Right lobe of liver (tissue), 6 donors: ENCODE measurements around the gene DLG1. TPM values are rescaled to one million over a fixed set of nuclear protein-coding genes. Genes with fewer than 3 reads are reported as not detected.

Experiments used
- ATAC-seq, 4 donors: fragments of 200-7000 bp; cut with Tn5 transposase; one replicate each; pipeline ENCODE4 v1.9.1; 2020; ENCODE audit warnings: mild to moderate bottlenecking in 4 of 4, moderate library complexity in 4 of 4
- DNase-seq, 3 donors: peaks; one replicate each; pipeline ENCODE4 v3.0.0-alpha.2; 2020
- H3K27ac ChIP-seq, 3 donors: fragments of 200-600 bp; one replicate each; pipeline ENCODE4 v1.8.0; 2022
- H3K27me3 ChIP-seq, 2 donors: fragments of 200-600 bp; one replicate each; pipeline ENCODE4 v1.8.0; 2022
- H3K36me3 ChIP-seq, 4 donors: fragments of 200-600 bp; sonication (generic) in 1 of 4; one replicate each; pipeline versions ENCODE4 v1.5.1 to v1.8.0; 2017 to 2022; ENCODE audit warnings: control low read depth in 1 of 4
- H3K4me1 ChIP-seq, 4 donors: fragments of 200-600 bp; sonication (generic) in 1 of 4; one replicate each; pipeline versions ENCODE4 v1.5.1 to v1.8.0; 2017 to 2022; ENCODE audit warnings: control low read depth in 1 of 4
- H3K4me3 ChIP-seq, 3 donors: fragments of 200-600 bp; one replicate each; pipeline ENCODE4 v1.8.0; 2022
- H3K9me3 ChIP-seq, 4 donors: fragments of 200-600 bp; sonication (generic) in 1 of 4; one replicate each; pipeline versions ENCODE4 v1.5.1 to v1.8.0; 2017 to 2022; ENCODE audit warnings: control low read depth in 1 of 4
- CTCF ChIP-seq, 4 donors: fragments of 200-600 bp in 3 of 4; fragments of 450-650 bp in 1 of 4; IDR thresholded peaks; one replicate each; pipeline versions ENCODE4 v1.5.1 to v1.8.0; 2016 to 2022; ENCODE audit warnings: antibody characterized with exemption in 4 of 4, mild to moderate bottlenecking in 2 of 4
- POLR2A ChIP-seq: fragments of 450-650 bp; IDR thresholded peaks from one replicate; pipeline ENCODE4 v1.6.1; 2017; ENCODE audit warnings: antibody characterized with exemption, mild to moderate bottlenecking
- WGBS: methylation state at CpG from one replicate; pipeline ENCODE4 v1.1.6; 2018; ENCODE audit warnings: low coverage, low lambda C conversion rate; ENCODE audit not compliant: insufficient coverage; ENCODE audit errors: missing lambda C conversion rate; 5-methylcytosine and 5-hydroxymethylcytosine counted together
- intact Hi-C, 2 donors: fragments of 100-400 bp; cut with DNase I; formaldehyde crosslinking; loops; one replicate each; pipeline versions ENCODE4 v1.11.2 to v1.14.1; 2022
- total RNA-seq, 6 experiments: library from RNA; depleted of rRNA in 2 of 6; stranded (reverse); fragments of >200 nt in 2 of 6; fragmentation: NEBNext Ultra II Directional in 3 of 6; extraction: Animal tissue kit (Norgen Biotek cat#: 25700) in 3 of 6; gene quantifications; one replicate each; pipeline versions ENCODE4 v1.1.0 to v1.2.4, GENCODE V29; 2016 to 2023
- donor health status: DM: no; HTN: yes; CAD: no.
- donor health status: DM: no; HTN: no; CAD: no.
- donor health status: DM: no; HTN: no; CAD: no.
- donor health status: DM: no; HTN: yes; CAD: no.
- donor health status: DM: no; HTN: yes; CAD: no.

DLG1 gene
- total RNA-seq, 6 experiments from 2014 or later: 36.1 to 50.2 (median 44.2) TPM

DNA sequence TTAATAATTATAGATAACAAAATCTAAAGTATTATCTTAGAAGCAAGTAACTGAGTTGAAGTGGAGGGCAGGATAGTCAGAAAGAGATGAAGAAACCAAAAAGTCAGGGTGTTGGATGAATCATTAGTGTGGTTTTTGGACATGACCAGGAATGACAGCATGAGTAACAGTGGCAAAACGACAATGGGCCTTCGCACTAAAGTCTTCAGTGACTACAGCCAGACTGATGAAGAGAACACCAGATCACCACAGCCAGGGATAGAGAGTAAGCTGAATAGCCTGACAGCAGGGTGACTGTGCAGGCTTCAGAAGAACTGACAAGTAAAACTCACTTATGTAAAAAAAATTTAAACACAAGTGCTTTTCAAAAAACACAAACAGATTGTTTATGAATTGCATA, 172.8 kb downstream of the DLG1 start:
- DNase-seq (no peak), ATAC-seq (no peak)
- Histone ChIP-seq H3K4me1 (no peaks in the 10 kb centered on the region), H3K27me3 (no peaks in the 10 kb centered on the region), H3K36me3 (peaks cover 0 to 16% (median 0%) of the 10 kb centered on the region in 4 donors), H3K27ac (no peak overlapping the region), H3K9me3 (no peaks in the 10 kb centered on the region), H3K4me3 (no peak overlapping the region)
- TF ChIP-seq POLR2A (no peak), CTCF (IDR thresholded peaks at IDR 0.05) (no peak)
- intact Hi-C loops: no loop called here
- WGBS: 82% methylated on average over 2 of the region's 2 CpGs

- TF ChIP-seq CTCF (IDR thresholded peaks at IDR 0.05): no peak
- no peak for TF ChIP-seq POLR2A
- Histone ChIP-seq H3K9me3 (no peaks in the 10 kb centered on the region), H3K36me3 (peaks cover 0 to 7% (median 0%) of the 10 kb centered on the region in 4 donors), H3K27ac (no peak overlapping the region), H3K4me3 (no peak overlapping the region), H3K27me3 (no peaks in the 10 kb centered on the region), H3K4me1 (no peaks in the 10 kb centered on the region)
- ATAC-seq: no peak
- no peak for DNase-seq
- intact Hi-C loops: no loop called here
- WGBS: 82% methylated on average over 6 of the region's 6 CpGs
These were observed 173.7 kb downstream of the DLG1 start for GRCh38 chr3:197124713-197125112.

- Histone ChIP-seq H3K27me3 (no peaks in the 10 kb centered on the region), H3K4me3 (no peak overlapping the region), H3K9me3 (no peaks in the 10 kb centered on the region), H3K4me1 (no peaks in the 10 kb centered on the region), H3K27ac (no peak overlapping the region), H3K36me3 (peaks cover 0 to 9% (median 0%) of the 10 kb centered on the region in 4 donors)
- no peak for ATAC-seq
- TF ChIP-seq POLR2A: no peak
- intact Hi-C loops: no loop called here
- no peak for DNase-seq
- WGBS: 66% methylated on average over 2 of the region's 2 CpGs
These were observed 176.0 kb downstream of the DLG1 start for GRCh38 chr3:197122394-197122793.

DNA sequence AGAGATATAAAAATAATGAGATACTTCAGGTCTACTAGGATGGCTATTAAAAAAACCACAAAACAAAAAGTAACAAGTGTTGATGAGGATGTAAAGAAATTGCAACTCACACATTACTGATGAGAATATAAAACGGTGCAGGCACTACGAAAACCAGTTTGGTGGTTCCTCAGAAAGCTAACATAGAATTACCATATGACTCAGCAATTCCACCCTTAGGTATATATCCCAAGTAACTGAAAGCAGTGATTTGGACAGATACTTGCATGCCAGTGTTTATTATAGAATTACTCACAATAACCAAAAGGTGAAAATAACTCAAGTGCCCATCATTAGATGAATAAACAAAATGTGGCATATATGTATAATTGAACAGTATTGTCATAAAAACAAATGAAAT, 181.3 kb downstream of the DLG1 start:
- H3K36me3 ChIP-seq: peaks cover 0 to 4% (median 0%) of the 10 kb centered on the region in 4 donors
- DNase-seq: no peak

GRCh38 chr3:197114007-197114406, 184.4 kb downstream of the DLG1 start:
- Histone ChIP-seq H3K4me3 (no peak overlapping the region), H3K9me3 (no peaks in the 10 kb centered on the region), H3K4me1 (no peaks in the 10 kb centered on the region), H3K27me3 (no peaks in the 10 kb centered on the region), H3K27ac (no peak overlapping the region), H3K36me3 (peaks cover 0 to 4% (median under 1%) of the 10 kb centered on the region in 4 donors)
- no peak for ATAC-seq
- WGBS: 98% methylated on average over 3 of the region's 3 CpGs
- no peak for DNase-seq
- no peak for TF ChIP-seq CTCF (IDR thresholded peaks at IDR 0.05)
- TF ChIP-seq POLR2A: no peak
- intact Hi-C loops: no loop called here

More for the DNA sequence above, 181.3 kb downstream of the DLG1 start:
- intact Hi-C loops: no loop called here
- no peak for TF ChIP-seq POLR2A
- no peak for TF ChIP-seq CTCF (IDR thresholded peaks at IDR 0.05)
- no peak for ATAC-seq
- no peaks in the 10 kb centered on the region for H3K4me1 ChIP-seq
- WGBS: 75% methylated on average over 2 of the region's 2 CpGs
- H3K27ac ChIP-seq: no peak overlapping the region
- no peaks in the 10 kb centered on the region for H3K9me3 ChIP-seq
- no peaks in the 10 kb centered on the region for H3K27me3 ChIP-seq
- no peak overlapping the region for H3K4me3 ChIP-seq
